SK-N-SH (cell line): ENCODE measurements around the gene TP53BP1.

Experiments
- CTCF ChIP-seq: fragments of 200-600 bp; sonication (generic); IDR thresholded peaks from 2 replicates; pipeline ENCODE4 v1.6.1; 2017; ENCODE audit warnings: antibody characterized with exemption, mild to moderate bottlenecking, moderate library complexity
- EP300 ChIP-seq, 2 experiments: IDR thresholded peaks; 2 replicates each; pipeline versions ENCODE4 v1.4.0 to v1.6.1; 2012; ENCODE audit warnings: borderline replicate concordance in 1 of 2, low read depth in 1 of 2, low read length in 1 of 2
- EZH2phosphoT487 ChIP-seq: fragments of 200-600 bp; sonication (generic); IDR thresholded peaks from 2 replicates; pipeline ENCODE4 v1.6.1; 2017; ENCODE audit warnings: low read depth, mixed run types, mild to moderate bottlenecking, antibody characterized with exemption, moderate library complexity, borderline replicate concordance
- RAD21 ChIP-seq: IDR thresholded peaks from 2 replicates; pipeline ENCODE4 v1.6.1; 2012; ENCODE audit warnings: mild to moderate bottlenecking, low read length
- REST ChIP-seq: IDR thresholded peaks from 2 replicates; pipeline ENCODE4 v1.6.1; 2012; ENCODE audit warnings: mild to moderate bottlenecking, low read depth, low read length, moderate library complexity
- TAF1 ChIP-seq: IDR thresholded peaks from 2 replicates; pipeline ENCODE4 v1.6.1; 2012; ENCODE audit warnings: low read depth, mild to moderate bottlenecking, low read length, moderate library complexity, borderline replicate concordance

GRCh38 chr15:43449981-43450380 lies 43.0 kb downstream of the TP53BP1 start:
- TF ChIP-seq REST (no peak), CTCF (no peak), EP300 (IDR thresholded peaks at IDR 0.05; ENCODE audit: borderline replicate concordance in 1 of 2, low read depth in 1 of 2, low read length in 1 of 2) (no peak), RAD21 (no peak), EZH2phosphoT487 (no peak), TAF1 (no peak)
